GM21526 (cell line): ENCODE results near the gene TARBP1.
A peak's percentile ranks its signal among the peaks of the same experiment; 100 is the strongest.
"Not testable (repeated sequence)": the region's sequence is repeated elsewhere in the genome, so short reads cannot be mapped to it uniquely, and the experiment has no call there.

Experiments
- ATAC-seq: cut with Tn5 transposase; IDR thresholded peaks from one replicate; pipeline ENCODE4 v1.9.1; 2021; ENCODE audit warnings: moderate library complexity; ENCODE audit not compliant: unreplicated experiment, low FRiP score

Gene TARBP1

DNA sequence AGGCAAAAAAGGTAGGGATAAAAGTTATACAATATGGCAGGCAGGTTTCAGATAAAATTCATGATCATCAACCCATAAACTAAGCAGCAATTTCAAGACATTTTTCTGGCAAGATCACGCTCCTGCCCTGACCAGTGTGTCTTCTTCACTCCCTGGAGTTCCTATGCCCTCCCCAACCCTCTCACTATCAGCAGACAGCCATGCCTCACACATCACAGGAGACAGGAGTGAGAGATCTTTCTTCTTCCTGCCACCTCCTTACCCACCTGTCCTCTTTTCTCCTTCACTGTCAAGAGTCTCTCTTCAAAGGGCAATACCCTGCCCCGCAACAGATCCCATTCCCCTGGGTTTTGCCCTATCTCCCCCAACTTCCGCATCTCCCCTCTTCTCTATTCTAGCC lies 77.3 kb downstream of the TARBP1 start:
- ATAC-seq = no peak

GRCh38 chr1:234400773-234401172 lies 78.2 kb downstream of the TARBP1 start:
- no peak for ATAC-seq

DNA sequence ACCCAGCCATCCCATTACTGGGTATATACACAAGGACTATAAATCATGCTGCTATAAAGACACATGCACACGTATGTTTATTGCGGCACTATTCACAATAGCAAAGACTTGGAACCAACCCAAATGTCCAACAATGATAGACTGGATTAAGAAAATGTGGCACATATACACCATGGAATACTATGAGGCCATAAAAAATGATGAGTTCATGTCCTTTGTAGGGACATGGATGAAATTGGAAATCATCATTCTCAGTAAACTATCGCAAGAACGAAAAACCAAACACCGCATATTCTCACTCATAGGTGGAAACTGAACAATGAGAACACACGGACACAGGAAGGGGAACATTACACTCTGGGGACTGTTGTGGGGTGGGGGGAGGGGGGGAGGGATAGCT lies 79.5 kb downstream of the TARBP1 start:
- not testable (repeated sequence) for ATAC-seq

DNA sequence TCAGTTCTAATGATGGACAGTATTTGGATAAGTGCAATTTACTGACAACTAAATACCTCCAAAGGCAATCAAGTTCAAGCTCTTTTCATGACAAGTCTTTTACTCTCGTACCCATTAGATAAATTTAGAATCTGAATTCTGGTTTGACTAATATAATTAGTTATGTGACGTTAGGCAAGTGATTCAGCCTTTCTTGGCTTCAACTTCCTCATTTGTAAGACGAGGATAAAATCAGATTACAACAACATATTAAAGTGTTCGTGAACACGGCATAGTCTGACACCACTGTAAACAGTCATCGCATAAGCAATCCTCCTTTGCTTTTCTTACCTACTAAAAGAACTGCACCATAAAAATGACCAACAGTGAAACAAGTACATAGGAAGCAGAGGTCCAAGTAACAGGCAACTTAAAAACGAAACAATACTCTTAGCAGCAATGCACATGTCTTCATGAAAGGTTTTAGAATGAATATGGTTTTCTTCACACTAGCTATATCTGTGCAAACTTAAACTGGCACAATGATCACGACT lies 80.1 kb downstream of the TARBP1 start:
- no peak for ATAC-seq

DNA sequence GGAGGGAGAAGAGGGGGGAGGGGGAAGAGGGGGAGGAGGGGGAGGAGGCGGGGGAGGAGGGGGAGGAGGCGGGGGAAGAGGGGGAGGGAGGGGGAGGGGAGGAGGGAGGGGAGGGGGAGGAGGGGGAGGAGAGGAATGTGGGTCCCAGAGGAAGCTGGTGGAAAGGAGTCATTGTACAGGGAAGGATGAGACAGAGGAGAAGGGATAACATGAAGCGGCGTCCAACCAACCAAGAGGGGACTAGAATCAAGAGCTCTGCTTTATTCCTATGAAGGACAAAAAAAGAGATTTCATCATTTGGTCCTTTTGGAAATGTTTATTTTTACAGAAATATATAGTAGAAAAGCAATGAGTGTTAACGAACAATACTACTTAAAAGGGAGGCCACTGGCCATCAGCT lies 81.2 kb downstream of the TARBP1 start:
- no peak for ATAC-seq

- ATAC-seq = no peak
Observed at GRCh38 chr1:234396871-234397270, 82.1 kb downstream of the TARBP1 start.

DNA sequence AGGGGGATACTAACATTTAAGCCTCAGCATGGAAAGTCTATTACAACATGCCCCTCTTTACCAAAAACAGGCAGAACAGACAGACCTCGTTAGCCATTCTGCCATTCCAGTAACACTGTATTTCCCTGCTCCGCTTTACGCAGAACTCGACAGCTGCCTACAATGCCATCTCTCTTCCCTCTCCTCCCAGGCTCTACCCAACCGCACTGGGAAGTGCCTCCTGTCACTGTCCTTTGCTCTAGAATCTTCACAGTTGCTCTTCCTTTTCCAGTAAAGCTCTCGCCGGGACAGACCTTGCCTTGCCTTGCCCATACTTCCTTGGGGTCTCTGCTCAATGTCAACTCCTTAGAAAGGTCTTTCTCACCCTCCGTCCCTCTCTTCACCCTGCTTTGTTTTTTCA lies 82.9 kb downstream of the TARBP1 start:
- ATAC-seq = no peak

DNA sequence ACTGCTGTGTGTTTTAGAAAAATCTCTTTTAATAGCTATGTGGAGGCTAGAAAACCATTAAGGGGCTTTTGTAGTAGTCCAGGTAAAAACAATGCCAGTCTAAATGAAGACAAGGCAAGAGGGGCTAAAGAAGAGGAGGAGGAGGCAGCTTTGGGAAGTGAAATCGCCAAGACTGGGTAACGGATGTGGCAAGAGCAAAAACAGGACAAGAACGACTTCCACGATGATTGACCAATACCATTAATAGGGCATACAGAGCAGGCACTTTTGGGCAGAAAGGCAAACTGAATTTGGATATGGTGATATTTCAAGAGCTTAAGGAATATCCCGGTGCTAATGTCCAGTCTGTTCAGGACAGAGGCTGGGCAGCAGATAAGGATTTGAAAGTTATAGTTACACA lies 83.7 kb downstream of the TARBP1 start:
- no peak for ATAC-seq

DNA sequence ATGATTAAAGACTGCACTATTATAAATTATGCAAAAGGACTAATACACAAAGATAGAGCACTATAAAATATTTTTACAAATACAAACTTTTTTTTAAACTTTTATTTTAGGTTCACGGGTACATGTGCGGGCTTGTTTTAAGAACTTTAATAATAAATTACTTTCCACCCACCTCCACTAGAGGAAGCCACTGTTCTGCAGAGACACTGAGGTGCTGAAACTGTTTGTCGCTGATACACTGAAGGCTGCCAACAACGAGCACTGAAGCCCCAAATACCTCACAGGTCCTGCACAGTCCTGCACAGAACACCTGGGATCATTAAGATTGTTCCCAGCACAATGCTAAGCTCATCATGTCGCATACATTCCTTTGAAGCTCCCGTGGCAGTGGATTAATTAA lies 85.8 kb downstream of the TARBP1 start:
- no peak for ATAC-seq

GRCh38 chr1:234388094-234388493 lies 90.9 kb downstream of the TARBP1 start:
- no peak for ATAC-seq

GRCh38 chr1:234386122-234386521 lies 92.9 kb downstream of the TARBP1 start:
- ATAC-seq = no peak

DNA sequence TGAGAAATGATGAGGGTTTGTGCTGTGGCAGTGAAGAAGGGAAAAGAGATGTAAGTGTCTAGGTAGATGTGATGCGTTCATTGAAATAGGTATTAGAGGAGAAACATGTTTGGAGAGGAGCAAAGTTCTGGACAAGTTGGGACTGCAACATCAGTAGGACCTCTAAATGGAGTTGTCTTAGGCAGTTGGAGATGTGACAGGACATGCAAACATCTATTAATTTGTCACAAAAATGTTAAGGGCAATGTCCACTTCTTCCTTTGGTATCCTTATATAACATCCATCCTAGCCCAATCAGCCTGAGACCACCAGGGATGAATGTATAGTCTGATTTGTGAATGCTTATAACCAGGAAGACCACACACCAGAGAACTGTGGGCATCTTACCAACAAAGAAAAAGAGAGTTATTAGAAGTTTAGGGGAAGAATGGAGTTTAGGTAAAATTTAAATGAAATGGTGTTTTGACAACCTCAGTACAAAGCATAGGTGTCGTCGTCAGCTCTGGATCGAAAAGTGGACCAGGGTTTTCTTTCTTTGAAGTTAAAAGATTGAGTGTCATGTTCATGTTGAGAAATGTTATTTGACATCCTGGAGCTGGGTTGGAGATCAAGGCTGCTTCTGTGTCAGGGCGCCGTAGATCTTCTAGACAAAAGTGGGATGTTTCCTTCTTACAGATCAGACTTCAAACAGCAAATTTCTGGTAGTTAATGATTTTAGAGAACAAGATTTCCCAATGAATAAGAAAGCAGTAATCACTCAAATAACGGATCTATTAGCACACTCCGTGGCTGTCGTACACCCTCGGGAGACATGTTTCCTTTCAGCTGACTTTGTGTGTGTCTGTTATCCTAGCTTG lies 97.1 kb downstream of the TARBP1 start:
- no peak for ATAC-seq

DNA sequence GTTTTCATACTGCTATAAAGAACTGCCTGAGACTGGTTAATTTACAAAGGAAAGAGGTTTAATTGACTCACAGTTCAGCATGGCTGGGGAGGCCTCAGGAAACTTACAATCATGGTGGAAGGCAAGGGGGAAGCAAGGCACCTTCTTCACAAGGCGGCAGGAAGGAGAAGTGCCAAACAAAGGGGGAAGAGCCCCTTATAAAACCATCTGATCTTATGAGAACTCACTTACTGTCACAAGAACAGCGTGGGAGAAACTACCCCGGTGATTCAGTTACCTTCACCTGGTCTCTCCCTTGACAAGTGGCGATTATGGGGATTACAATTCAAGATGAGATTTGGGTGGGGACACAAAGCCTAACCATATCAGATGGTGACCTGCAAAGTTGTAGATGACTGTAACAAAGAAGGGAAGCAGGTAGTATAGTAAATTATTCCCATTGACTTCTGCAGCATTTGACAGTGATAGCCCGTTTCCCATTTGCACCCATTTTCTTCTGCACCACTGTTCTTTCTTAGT lies 99.3 kb downstream of the TARBP1 start:
- not testable (repeated sequence) for ATAC-seq

GRCh38 chr1:234375672-234376071 lies 103.3 kb downstream of the TARBP1 start:
- no peak for ATAC-seq

- no peak for ATAC-seq
Observed at GRCh38 chr1:234373959-234374254, 105.1 kb downstream of the TARBP1 start.

GRCh38 chr1:234373064-234373958 lies 105.7 kb downstream of the TARBP1 start, which contains the start of gene COA6:
Gene COA6, plus strand, starts transcription at chr1:234373456. Its CDS starts 11 bp downstream, at chr1:234373467.
- ATAC-seq = peak; percentile 91

- ATAC-seq = no peak
Observed at GRCh38 chr1:234372011-234372757, 106.8 kb downstream of the TARBP1 start.

DNA sequence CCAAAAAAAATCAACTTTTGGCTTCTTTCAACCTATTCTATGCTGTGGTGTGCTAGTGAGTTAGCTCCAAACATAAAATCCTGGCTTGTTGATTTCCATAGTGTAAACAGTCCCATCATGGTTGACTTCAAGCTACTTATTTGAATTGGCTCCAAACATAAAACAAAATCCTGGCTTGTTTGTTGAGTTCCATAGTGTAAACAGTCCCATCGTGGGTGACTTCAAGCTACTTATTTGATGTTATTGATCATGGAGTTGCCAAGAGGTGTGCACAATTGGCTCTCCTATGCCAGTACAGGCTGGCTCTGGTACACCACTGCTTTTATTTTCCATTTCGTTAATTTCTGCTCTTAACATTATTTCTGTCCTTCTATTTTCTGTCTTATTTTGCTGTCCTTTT lies 107.6 kb downstream of the TARBP1 start:
- ATAC-seq = no peak

- ATAC-seq = no peak
Observed at GRCh38 chr1:234369784-234370183, 109.2 kb downstream of the TARBP1 start.

DNA sequence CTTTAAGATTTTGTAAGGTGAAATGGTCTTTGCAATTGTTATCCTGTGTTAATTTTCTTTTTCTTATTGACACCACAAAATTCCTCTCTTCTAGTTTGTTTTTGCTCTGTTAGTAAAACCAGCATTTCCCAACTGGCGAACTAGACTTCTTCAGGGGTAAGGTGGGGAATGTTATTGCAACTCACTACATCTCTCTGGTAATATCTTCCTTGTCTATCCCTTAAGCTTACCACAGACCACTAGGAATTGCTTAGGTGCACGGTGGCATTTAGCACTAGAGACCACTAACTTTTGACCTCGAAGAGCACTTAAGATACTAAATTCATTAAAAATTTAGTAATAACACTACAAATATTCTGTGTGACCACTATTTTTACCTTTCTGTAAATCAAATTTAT lies 109.9 kb downstream of the TARBP1 start:
- ATAC-seq = no peak
